GM18909 (cell line): Measurements from ENCODE around the gene RPLP2.

Experiments
- ATAC-seq: cut with Tn5 transposase; IDR thresholded peaks from one replicate; pipeline ENCODE4 v1.9.1; 2021; ENCODE audit warnings: mild to moderate bottlenecking; ENCODE audit not compliant: unreplicated experiment, poor library complexity

Gene RPLP2

GRCh38 chr11:802693-803466 is 6.9 kb upstream of the RPLP2 start:
- no peak for ATAC-seq

DNA sequence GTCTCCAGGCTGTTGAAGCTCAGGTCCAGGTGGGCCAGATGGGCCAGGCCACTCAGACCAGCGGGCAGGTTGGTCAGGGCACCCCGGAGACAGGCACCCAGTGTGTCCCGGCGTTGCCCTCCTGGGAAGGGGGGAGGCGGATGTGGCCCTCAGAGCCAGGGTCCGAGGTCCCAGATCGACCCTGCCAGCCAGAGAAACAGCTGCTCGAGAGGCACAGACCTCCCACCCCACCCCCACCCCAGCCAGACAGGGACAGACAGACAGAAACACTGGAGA is 6.4 kb upstream of the RPLP2 start:
- ATAC-seq: no peak

GRCh38 chr11:803770-804598 is 5.8 kb upstream of the RPLP2 start:
- ATAC-seq: no peak

GRCh38 chr11:804599-804964 is 5.2 kb upstream of the RPLP2 start:
- no peak for ATAC-seq

- no peak for ATAC-seq
These were observed 1.1 kb upstream of the RPLP2 start for GRCh38 chr11:808427-809286.

- ATAC-seq: no peak
These were observed 337 bp downstream of the RPLP2 start for GRCh38 chr11:810040-810567.

- ATAC-seq: no peak
These were observed 1.9 kb downstream of the RPLP2 start for GRCh38 chr11:811446-812245.

GRCh38 chr11:812390-812789 is 2.6 kb downstream of the RPLP2 start:
- no peak for ATAC-seq

DNA sequence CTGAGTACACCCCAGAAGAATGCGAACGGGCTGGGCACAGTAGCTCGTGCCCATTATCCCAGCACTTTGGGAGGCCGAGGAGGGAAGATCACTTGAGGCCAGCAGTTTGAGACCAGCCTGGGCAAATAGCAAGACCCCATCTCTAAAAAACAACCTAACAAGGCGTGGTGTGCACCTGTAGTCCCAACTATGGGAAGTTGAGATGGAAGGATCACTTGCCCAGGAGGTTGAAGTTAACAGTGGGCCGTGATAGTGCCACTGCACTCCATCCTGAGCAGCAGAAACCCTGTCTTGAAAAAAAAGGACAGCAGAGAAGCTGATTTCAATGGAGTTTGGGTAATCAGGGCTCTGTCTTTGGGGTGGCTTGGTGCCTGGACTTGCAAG is 3.3 kb downstream of the RPLP2 start:
- no peak for ATAC-seq

DNA sequence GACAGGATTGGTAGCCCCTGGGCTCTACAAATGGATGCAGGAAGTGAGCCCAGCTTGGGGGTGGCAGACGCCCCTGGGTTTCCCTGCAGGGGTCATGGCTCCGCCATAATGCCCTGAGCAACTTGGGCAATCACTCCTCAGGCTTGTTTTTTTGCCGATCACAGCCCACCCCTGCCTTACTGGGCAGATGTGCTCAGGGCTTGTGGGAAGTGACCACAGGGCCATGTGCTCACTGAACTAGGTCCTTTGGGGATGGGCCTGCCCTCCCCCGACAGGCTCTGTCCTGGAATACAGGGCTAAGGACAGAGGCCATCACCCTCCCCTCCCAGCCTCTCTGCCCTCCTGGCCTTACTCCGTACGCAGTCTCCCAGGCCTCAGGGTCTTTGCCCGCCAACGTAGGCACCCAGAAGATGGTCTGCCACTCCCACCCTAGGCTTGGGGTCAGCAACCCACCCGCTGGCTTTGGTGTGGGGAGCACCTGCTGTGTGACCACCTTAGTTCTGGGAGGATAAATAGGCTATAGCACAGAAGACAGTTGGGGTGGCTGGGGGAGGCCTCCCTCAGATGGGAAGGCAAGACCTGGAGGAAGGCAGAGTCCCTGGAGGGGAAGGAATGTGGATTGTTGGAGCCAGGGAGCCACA is 3.8 kb downstream of the RPLP2 start:
- no peak for ATAC-seq

GRCh38 chr11:815675-816432 is 6.1 kb downstream of the RPLP2 start:
- no peak for ATAC-seq

- ATAC-seq: no peak
These were observed 6.6 kb downstream of the RPLP2 start for GRCh38 chr11:816433-816779.

DNA sequence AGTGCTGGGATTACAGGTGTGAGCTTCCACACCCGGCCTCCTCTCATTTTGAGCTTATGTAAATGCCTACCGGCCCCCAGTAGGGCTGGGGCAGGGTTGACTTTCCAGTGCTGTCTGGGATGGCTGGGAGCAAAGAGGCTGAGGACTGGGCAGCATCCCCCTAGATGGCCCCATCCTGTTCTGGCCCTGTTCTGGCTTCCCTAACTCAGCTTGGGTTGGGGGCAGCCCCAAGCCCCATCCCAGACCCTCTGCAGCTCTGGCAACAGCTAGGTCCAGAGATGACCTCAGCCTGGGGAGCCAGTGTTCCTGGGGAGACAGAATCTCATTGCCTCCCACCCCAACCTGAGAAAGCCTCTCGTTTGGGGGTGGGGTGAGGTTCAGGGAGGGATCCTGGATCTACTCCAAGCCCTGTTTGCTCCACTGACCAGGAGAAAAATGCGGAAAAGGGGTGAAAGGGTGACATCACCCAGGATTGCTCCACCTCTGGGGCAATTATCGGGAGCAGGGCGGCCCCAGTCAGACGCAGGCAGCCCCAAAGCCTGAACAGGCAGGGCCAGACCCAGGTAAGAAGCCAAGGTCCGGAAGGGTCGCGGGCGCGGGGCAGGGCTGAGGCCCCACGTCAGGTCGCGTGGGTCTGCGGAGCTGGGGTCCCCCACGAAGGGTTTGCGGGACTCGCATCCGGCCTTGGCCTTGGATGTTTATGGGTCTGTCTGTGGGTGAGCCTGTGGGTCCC is 8.8 kb downstream of the RPLP2 start, which contains the start of gene PNPLA2:
PNPLA2 (plus strand) TSS at position 519 of the 733 bp plus-strand sequence. CDS start 805 bp downstream, outside the sequence.
- ATAC-seq: peak; percentile 4

GRCh38 chr11:819129-819931 is 9.6 kb downstream of the RPLP2 start:
- ATAC-seq: peak; percentile 70

GRCh38 chr11:819943-820649 is 10.3 kb downstream of the RPLP2 start:
- ATAC-seq: peak; percentile 67

- no peak for ATAC-seq
These were observed 11.1 kb downstream of the RPLP2 start for GRCh38 chr11:820655-821511.
